Epithelial cell of prostate (primary cell): Measurements from ENCODE around the gene C2CD3.

Experiments used
- DNase-seq: peaks from one replicate; pipeline ENCODE4 v3.0.0-alpha.2; 2011; ENCODE audit warnings: low read depth, low spot score
- H3K27ac ChIP-seq: fragments of 450-650 bp; 2 replicates; pipeline ENCODE4 v1.5.1; 2017; ENCODE audit warnings: mild to moderate bottlenecking

Gene C2CD3

GRCh38 chr11:74009230-74009547, 161.6 kb downstream of the C2CD3 start:
- no peak for DNase-seq
- H3K27ac ChIP-seq, result no peak overlapping the region

GRCh38 chr11:74008373-74009229, 162.2 kb downstream of the C2CD3 start, which contains the start of gene UCP3:
Gene UCP3, minus strand, starts transcription at chr11:74009085. Its CDS starts 2,043 bp downstream, at chr11:74007042.
- no peak for DNase-seq
- no peak within 1 kb of the TSS for H3K27ac ChIP-seq

- DNase-seq, result no peak
- no peak overlapping the region for H3K27ac ChIP-seq
Measured at GRCh38 chr11:74007691-74008372, 163.0 kb downstream of the C2CD3 start.

- no peak for DNase-seq
- no peak overlapping the region for H3K27ac ChIP-seq
Measured at GRCh38 chr11:74006743-74007304, 164.0 kb downstream of the C2CD3 start.

GRCh38 chr11:74005721-74006517, 164.9 kb downstream of the C2CD3 start:
- no peak overlapping the region for H3K27ac ChIP-seq
- no peak for DNase-seq

GRCh38 chr11:74004759-74005615, 165.8 kb downstream of the C2CD3 start:
- H3K27ac ChIP-seq, result no peak overlapping the region
- DNase-seq, result no peak

GRCh38 chr11:74004046-74004695, 166.6 kb downstream of the C2CD3 start:
- no peak for DNase-seq
- no peak overlapping the region for H3K27ac ChIP-seq

- DNase-seq, result no peak
- no peak overlapping the region for H3K27ac ChIP-seq
Measured at GRCh38 chr11:74002832-74003231, 168.0 kb downstream of the C2CD3 start.

- DNase-seq, result no peak
- H3K27ac ChIP-seq, result no peak overlapping the region
Measured at GRCh38 chr11:74001822-74002286, 168.9 kb downstream of the C2CD3 start.

- no peak overlapping the region for H3K27ac ChIP-seq
- no peak for DNase-seq
Measured at GRCh38 chr11:74000307-74001133, 170.3 kb downstream of the C2CD3 start.

- no peak overlapping the region for H3K27ac ChIP-seq
- DNase-seq, result no peak
Measured at GRCh38 chr11:73999581-74000306, 171.1 kb downstream of the C2CD3 start.

- no peak overlapping the region for H3K27ac ChIP-seq
- DNase-seq, result no peak
Measured at GRCh38 chr11:73998846-73999575, 171.8 kb downstream of the C2CD3 start.

GRCh38 chr11:73997120-73997770, 173.6 kb downstream of the C2CD3 start:
- H3K27ac ChIP-seq, result no peak overlapping the region
- DNase-seq, result no peak

GRCh38 chr11:73996161-73996747, 174.5 kb downstream of the C2CD3 start:
- no peak for DNase-seq
- H3K27ac ChIP-seq, result no peak overlapping the region

- H3K27ac ChIP-seq, result no peak overlapping the region
- no peak for DNase-seq
Measured at GRCh38 chr11:73995731-73996130, 175.1 kb downstream of the C2CD3 start.

GRCh38 chr11:73995247-73995646, 175.6 kb downstream of the C2CD3 start:
- H3K27ac ChIP-seq, result no peak overlapping the region
- DNase-seq, result no peak
